Measurements from ENCODE around the gene SAFB.

DNA sequence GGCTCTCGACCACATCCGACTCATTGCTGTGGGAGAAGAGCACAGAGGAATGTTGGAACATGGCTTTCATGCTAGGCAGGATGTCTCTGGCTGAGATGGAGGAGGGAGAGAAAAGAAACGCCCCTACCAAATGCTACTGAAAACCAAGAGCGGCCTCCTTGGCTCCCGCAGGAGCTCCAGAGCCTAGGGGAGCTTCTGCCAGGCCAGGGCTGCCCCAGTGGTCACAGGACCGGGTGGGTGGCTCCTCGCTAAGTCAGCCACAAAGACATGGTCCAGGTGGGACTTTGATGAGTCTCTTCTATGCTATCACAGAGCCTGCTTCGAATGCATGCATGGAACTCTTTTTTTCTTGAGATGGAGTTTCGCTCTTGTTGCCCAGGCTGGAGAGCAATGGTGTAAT is 90.3 kb downstream of the SAFB start:
- TF ChIP-seq, protein P1, sequence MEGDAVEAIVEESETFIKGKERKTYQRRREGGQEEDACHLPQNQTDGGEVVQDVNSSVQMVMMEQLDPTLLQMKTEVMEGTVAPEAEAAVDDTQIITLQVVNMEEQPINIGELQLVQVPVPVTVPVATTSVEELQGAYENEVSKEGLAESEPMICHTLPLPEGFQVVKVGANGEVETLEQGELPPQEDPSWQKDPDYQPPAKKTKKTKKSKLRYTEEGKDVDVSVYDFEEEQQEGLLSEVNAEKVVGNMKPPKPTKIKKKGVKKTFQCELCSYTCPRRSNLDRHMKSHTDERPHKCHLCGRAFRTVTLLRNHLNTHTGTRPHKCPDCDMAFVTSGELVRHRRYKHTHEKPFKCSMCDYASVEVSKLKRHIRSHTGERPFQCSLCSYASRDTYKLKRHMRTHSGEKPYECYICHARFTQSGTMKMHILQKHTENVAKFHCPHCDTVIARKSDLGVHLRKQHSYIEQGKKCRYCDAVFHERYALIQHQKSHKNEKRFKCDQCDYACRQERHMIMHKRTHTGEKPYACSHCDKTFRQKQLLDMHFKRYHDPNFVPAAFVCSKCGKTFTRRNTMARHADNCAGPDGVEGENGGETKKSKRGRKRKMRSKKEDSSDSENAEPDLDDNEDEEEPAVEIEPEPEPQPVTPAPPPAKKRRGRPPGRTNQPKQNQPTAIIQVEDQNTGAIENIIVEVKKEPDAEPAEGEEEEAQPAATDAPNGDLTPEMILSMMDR (conservative IDR thresholded peaks at IDR 0.05), result no peak
- no peak for TF ChIP-seq EZH2 (IDR thresholded peaks at IDR 0.05; ENCODE audit: low read depth)

Data from PC-9 (cell line).